Ascending aorta (tissue), 2 donors: ENCODE results near the gene RNF43. TPM values are rescaled to one million over a fixed set of nuclear protein-coding genes. Genes with fewer than 3 reads are reported as not detected.

Source experiments
- DNase-seq, 2 donors: peaks; one replicate each; pipeline ENCODE4 v3.0.0-alpha.2; 2019; ENCODE audit warnings: low spot score in 2 of 2
- H3K27ac ChIP-seq, 2 donors: fragments of 200-600 bp; sonication (generic); one replicate each; pipeline ENCODE4 v1.5.1; 2016 to 2017; ENCODE audit warnings: mild to moderate bottlenecking in 1 of 2
- H3K27me3 ChIP-seq: fragments of 200-600 bp; sonication (generic); one replicate; pipeline ENCODE4 v1.5.1; 2017
- H3K36me3 ChIP-seq, 2 donors: fragments of 200-600 bp; sonication (generic); one replicate each; pipeline ENCODE4 v1.5.1; 2016
- H3K4me1 ChIP-seq, 2 donors: fragments of 200-600 bp; sonication (generic); one replicate each; pipeline ENCODE4 v1.5.1; 2016 to 2017; ENCODE audit warnings: mild to moderate bottlenecking in 1 of 2
- H3K4me3 ChIP-seq, 2 donors: fragments of 200-600 bp; sonication (generic); one replicate each; pipeline ENCODE4 v1.5.1; 2016 to 2017; ENCODE audit warnings: mild to moderate bottlenecking in 1 of 2
- H3K9me3 ChIP-seq, 2 donors: fragments of 200-600 bp; sonication (generic); one replicate each; pipeline ENCODE4 v1.5.1; 2016
- CTCF ChIP-seq, 3 experiments: fragments of 200-600 bp in 2 of 3; fragments of 450-650 bp in 1 of 3; sonication (generic) in 2 of 3; IDR thresholded peaks; one replicate each; pipeline ENCODE4 v1.5.1; 2016 to 2019; ENCODE audit warnings: antibody characterized with exemption in 3 of 3, mild to moderate bottlenecking in 1 of 3, moderate library complexity in 1 of 3
- intact Hi-C: fragments of 100-400 bp; cut with DNase I; formaldehyde crosslinking; loops from one replicate; pipeline ENCODE4 v1.15.1; 2023
- total RNA-seq: library from RNA; depleted of rRNA; stranded (reverse); fragments of >200 nt; gene quantifications from one replicate; pipeline ENCODE4 v1.1.0, GENCODE V29; 2016

Gene RNF43
- total RNA-seq, 1 donor from 2014 or later = 0.53 TPM

DNA sequence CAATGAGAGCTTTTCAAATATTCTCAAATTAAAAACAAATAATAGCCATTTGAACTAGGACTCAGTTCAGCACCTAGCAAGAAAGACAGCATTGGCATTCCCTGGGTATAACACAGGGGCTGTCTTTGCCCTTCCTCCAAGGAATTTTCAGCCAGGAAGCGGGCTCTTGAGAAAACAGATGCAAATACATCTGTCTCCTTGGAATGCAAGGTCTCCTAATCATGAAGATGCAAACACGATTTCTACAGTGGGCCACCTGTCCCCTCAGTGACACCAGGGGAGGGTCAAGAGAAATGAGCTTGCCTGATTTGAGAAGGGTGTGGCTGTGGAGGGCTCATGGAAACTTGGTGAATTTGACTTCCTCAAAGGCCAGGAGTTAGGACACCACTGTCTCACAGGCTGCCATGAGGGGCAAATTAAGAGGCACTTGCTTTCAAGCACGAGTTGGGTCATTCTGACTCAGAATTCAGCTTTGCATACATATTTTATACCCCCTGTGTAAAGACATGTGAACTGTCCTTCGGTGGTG is 40.8 kb downstream of the RNF43 start:
- TF ChIP-seq CTCF (IDR thresholded peaks at IDR 0.05) = no peak
- Histone ChIP-seq H3K27ac (no peak overlapping the region), H3K27me3 (no peaks in the 10 kb centered on the region), H3K4me3 (no peak overlapping the region), H3K9me3 (no peaks in the 10 kb centered on the region), H3K36me3 (no peaks in the 10 kb centered on the region), H3K4me1 (no peaks in the 10 kb centered on the region)
- DNase-seq = no peak
- intact Hi-C loops = no loop called here

DNA sequence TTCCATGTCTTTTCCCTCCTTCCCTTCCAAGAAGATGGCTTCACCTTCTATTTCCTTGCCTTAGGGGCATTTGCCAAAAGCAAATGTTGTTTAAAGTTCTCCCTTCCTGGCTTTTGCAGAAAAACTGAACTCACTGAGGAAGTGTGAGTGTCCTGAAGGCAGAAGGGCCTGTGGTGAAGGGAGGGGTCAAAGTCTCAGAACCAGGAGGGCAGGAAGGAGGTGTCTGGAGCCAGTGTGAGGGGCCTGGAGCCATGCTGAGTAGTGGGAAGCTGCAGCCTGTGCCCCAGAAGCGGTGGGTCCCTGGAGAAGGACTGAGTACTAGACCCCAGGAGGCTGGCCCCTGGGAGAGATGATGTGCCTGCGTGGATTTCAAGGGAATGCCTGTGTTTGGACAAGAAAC is 41.5 kb downstream of the RNF43 start:
- H3K27me3 ChIP-seq = no peaks in the 10 kb centered on the region
- TF ChIP-seq CTCF (IDR thresholded peaks at IDR 0.05) = no peak
- DNase-seq = no peak
- no peaks in the 10 kb centered on the region for H3K9me3 ChIP-seq
- no peaks in the 10 kb centered on the region for H3K4me1 ChIP-seq
- no peaks in the 10 kb centered on the region for H3K36me3 ChIP-seq
- intact Hi-C loops = no loop called here
- no peak overlapping the region for H3K4me3 ChIP-seq
- no peak overlapping the region for H3K27ac ChIP-seq

DNA sequence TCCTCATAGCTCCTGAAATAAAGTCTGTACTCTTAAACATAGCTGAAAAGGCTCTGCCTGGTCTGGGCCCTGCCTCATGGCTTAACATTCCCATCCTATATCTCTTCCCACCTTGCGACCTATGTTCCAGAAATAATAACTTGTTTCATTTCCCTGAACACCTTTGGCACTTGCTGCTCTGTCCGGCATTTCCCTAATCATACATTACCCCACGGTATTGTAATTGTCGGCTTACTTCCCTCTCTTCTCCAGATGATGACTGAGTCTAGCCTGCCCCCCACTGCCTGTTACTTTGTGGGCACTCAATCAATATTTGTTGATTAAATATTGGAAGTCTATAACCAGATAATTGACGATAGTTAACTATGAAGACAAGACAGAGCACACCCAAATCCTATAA is 42.1 kb downstream of the RNF43 start:
- Histone ChIP-seq H3K4me3 (no peak overlapping the region), H3K9me3 (no peaks in the 10 kb centered on the region), H3K36me3 (no peaks in the 10 kb centered on the region), H3K27me3 (no peaks in the 10 kb centered on the region), H3K27ac (no peak overlapping the region), H3K4me1 (no peaks in the 10 kb centered on the region)
- TF ChIP-seq CTCF (IDR thresholded peaks at IDR 0.05) = no peak
- intact Hi-C loops = no loop called here
- DNase-seq = no peak

DNA sequence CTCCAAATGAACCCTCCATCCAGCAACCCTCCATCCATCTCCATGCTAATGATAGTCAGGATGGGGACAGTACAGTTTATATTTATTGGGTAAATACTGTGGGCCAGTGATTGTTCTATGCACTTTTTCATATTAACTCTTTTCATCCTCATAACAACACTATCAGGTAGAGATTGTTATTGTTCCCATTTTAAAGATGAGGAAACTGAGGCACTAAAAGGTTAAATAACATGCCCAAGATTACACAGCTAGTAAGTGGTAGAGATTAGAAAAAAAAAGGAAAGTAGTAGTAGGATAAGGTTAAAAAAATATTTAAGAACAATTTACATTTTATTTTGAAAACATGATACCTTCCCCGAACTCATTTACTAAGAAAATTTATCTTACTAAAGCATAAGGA is 43.4 kb downstream of the RNF43 start:
- Histone ChIP-seq H3K4me1 (no peaks in the 10 kb centered on the region), H3K36me3 (no peaks in the 10 kb centered on the region), H3K27me3 (no peaks in the 10 kb centered on the region), H3K27ac (no peak overlapping the region), H3K9me3 (no peaks in the 10 kb centered on the region), H3K4me3 (no peak overlapping the region)
- no peak for TF ChIP-seq CTCF (IDR thresholded peaks at IDR 0.05)
- no peak for DNase-seq
- intact Hi-C loops = no loop called here

- Histone ChIP-seq H3K27me3 (no peaks in the 10 kb centered on the region), H3K36me3 (no peaks in the 10 kb centered on the region), H3K4me3 (no peak overlapping the region), H3K9me3 (no peaks in the 10 kb centered on the region), H3K4me1 (no peaks in the 10 kb centered on the region), H3K27ac (no peak overlapping the region)
- no peak for TF ChIP-seq CTCF (IDR thresholded peaks at IDR 0.05)
- DNase-seq = no peak
- intact Hi-C loops = no loop called here
Observed at GRCh38 chr17:58373003-58373402, 44.3 kb downstream of the RNF43 start.
